GM12865 (cell line): ENCODE data around the gene LRRTM3.

ENCODE experiments used
- DNase-seq: peaks from one replicate; pipeline ENCODE4 v3.0.0; 2010; ENCODE audit warnings: low read depth
- H3K4me3 ChIP-seq: 2 replicates; pipeline ENCODE4 v1.5.1; 2011; ENCODE audit warnings: mild to moderate bottlenecking, low read depth, low read length, control low read depth
- TF ChIP-seq, protein P1 (sequence below): IDR thresholded peaks from 2 replicates; pipeline ENCODE4 v1.5.1; 2011; ENCODE audit warnings: low read length, control low read depth, low read depth, inconsistent platforms; ENCODE audit not compliant: insufficient read depth; ENCODE audit errors: missing control alignments

Gene LRRTM3

DNA sequence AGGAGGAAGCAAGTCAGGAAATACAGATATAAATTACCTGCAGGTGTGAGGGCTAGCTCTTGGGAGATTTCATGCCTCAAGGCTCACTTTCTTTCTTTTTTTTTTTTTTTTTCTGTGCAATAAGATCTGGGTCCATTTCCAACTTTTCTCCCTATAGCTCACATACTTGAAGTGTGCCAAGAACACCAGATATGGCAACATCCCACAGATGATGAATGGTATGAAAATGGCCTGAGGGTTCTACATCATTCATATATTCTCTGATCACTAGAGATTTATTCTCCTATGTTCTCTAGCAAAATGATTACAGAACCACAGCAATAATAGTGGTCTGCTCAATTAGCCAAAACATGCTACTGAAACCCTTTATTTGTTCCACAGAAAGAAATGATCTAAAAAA is 117.2 kb downstream of the LRRTM3 start:
- no peak for DNase-seq
- H3K4me3 ChIP-seq: no peak overlapping the region
- TF ChIP-seq, protein P1, sequence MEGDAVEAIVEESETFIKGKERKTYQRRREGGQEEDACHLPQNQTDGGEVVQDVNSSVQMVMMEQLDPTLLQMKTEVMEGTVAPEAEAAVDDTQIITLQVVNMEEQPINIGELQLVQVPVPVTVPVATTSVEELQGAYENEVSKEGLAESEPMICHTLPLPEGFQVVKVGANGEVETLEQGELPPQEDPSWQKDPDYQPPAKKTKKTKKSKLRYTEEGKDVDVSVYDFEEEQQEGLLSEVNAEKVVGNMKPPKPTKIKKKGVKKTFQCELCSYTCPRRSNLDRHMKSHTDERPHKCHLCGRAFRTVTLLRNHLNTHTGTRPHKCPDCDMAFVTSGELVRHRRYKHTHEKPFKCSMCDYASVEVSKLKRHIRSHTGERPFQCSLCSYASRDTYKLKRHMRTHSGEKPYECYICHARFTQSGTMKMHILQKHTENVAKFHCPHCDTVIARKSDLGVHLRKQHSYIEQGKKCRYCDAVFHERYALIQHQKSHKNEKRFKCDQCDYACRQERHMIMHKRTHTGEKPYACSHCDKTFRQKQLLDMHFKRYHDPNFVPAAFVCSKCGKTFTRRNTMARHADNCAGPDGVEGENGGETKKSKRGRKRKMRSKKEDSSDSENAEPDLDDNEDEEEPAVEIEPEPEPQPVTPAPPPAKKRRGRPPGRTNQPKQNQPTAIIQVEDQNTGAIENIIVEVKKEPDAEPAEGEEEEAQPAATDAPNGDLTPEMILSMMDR: no peak

DNA sequence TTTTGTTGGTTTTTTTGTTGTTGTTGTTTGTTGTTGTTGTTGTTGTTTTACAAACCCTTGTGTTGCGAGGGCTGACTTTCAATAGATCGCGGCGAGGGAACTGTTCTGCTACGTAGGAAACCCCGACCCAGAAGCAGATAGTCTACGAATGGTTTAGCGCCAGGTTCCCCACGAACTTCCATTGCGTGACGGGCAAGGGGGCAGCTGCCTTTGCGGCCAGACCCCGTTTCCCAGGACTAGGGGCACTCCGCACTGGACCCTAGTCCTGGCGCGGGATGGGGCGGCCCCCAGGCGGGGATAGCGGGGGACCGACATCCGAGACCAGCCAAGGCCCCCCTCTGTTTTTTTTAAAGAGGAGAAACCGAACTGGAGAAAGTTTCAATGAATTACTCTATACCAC is 119.6 kb downstream of the LRRTM3 start:
- TF ChIP-seq, protein P1: no peak
- DNase-seq: no peak
- H3K4me3 ChIP-seq: no peak overlapping the region

DNA sequence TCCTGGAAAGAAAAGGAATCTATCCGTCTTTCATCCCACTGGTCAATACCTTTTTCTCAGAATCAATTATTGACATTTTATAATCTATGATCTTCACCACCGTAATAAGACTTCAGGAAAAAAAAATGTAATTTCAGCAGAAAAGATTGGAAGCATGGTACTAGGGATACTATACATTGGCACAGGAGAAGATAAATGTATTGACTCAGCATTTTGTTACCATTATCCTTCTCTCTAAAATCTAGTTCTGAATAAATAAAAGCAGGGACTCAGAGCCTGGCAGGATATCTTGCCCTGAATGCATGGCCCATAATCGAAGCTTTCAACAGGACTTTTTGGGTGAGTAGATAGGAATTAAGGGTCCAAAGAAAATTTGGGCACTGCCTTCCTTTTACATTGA is 120.7 kb downstream of the LRRTM3 start:
- no peak for DNase-seq
- TF ChIP-seq, protein P1: no peak
- no peak overlapping the region for H3K4me3 ChIP-seq

DNA sequence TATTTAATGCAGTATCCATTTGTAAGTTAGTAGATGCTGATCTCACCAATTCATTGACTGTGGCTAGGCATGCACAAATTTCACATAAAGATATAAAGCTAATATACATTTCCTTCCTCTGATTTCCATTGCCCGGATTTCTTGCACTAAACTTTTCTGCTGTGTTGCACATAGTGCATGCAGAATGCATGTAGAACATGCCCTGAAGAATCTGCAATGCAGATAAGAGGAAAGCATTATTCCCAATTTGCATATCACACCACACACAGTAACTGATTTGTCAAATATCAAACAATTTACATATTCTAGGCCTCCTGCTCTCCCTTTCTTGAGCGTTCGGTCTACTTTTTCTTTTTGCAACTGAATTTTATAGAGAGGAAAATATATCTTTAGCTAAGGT is 124.2 kb downstream of the LRRTM3 start:
- H3K4me3 ChIP-seq: no peak overlapping the region
- TF ChIP-seq, protein P1: no peak
- DNase-seq: no peak

DNA sequence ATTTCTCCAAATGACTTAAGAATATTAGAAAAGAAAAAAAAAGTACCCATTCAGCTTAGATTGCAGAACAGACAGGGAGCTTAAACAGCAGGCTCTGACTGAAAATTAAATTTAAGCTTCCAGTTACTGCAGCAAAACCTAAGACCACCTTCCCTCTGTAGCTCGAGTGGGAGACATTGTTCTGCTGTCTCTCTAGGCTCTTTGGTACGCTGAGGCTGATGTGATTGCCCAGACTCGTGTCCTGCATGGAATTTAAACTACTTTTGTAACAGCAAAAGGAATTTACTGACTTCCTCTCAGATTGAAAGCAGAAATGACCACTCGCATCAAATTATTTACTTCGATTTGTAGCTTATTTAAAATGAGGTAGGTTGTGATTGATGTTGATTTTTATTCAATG is 124.6 kb downstream of the LRRTM3 start:
- TF ChIP-seq, protein P1: no peak
- H3K4me3 ChIP-seq: no peak overlapping the region
- DNase-seq: no peak

DNA sequence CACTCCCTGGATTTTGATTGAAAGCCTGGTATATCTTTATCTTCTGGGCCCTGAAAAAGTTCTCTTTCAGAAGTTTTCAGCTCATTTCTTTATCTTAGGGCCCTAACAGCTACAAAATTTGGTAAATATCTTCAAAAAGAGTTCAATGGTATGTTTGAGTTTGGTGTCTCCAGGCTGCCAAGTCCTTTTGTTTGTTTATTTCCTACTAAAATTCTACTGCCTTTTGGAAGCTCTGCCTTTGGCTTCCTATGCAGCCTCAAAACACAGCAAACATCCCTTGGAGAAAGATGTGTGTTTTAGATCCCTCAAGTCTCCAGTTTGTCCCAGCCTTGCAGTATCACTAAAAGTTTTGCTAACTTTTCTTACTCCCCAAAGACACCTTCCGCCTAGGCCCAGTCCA is 146.8 kb downstream of the LRRTM3 start:
- TF ChIP-seq, protein P1: no peak
- no peak for DNase-seq
- no peak overlapping the region for H3K4me3 ChIP-seq

DNA sequence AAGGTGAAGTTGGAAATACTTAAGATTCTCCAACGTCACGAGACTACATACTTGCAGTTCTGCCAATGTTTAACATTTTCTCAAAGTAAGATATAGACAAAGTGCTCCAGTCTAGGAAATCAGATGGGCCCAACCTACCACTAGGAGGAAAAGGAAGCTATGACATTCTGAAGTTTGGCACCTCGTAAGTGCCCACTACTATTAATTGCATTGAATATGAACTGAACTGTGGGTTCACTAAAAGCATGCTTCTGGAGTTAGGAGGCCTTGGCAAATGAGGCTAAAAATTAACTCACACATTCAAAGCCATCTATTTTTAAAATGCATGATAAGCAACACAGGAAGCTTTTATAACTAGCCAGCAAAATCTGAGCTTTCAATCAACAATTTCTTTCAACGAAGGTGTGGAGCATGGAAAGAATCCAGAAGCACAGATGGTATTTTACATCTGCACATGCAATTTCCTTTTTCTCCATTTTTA is 149.7 kb downstream of the LRRTM3 start:
- TF ChIP-seq, protein P1: no peak
- no peak for DNase-seq
- H3K4me3 ChIP-seq: no peak overlapping the region
